Gastroesophageal sphincter (tissue), 4 donors: ENCODE measurements around the gene CDH1. TPM values are rescaled to one million over a fixed set of nuclear protein-coding genes. Genes with fewer than 3 reads are reported as not detected.

ENCODE experiments used
- ATAC-seq: fragments of 150-250 bp; one replicate; pipeline ENCODE4 v1.9.1; 2016; ENCODE audit warnings: mild to moderate bottlenecking, moderate library complexity
- H3K27ac ChIP-seq, 4 donors: fragments of 200-600 bp; sonication (generic) in 3 of 4; 1 replicate in 3 of 4; 2 replicates in 1 of 4; pipeline ENCODE4 v1.5.1; 2016 to 2019
- H3K27me3 ChIP-seq: fragments of 200-600 bp; sonication (generic); one replicate; pipeline ENCODE4 v1.5.1; 2019
- H3K36me3 ChIP-seq, 2 donors: fragments of 200-600 bp; sonication (generic); one replicate each; pipeline ENCODE4 v1.5.1; 2019; ENCODE audit warnings: control low read depth in 1 of 2
- H3K4me1 ChIP-seq, 3 donors: fragments of 200-600 bp; sonication (generic); 1 replicate in 2 of 3; 2 replicates in 1 of 3; pipeline ENCODE4 v1.5.1; 2016 to 2019; ENCODE audit warnings: control low read depth in 2 of 3
- H3K4me3 ChIP-seq, 2 donors: fragments of 200-600 bp; sonication (generic); one replicate each; pipeline ENCODE4 v1.5.1; 2019; ENCODE audit warnings: mild to moderate bottlenecking in 1 of 2, moderate library complexity in 1 of 2
- H3K9me3 ChIP-seq, 3 donors: fragments of 200-600 bp; sonication (generic); one replicate each; pipeline ENCODE4 v1.5.1; 2017 to 2019; ENCODE audit warnings: control low read depth in 2 of 3
- EP300 ChIP-seq: sonication (generic); formaldehyde crosslinking; IDR thresholded peaks from one replicate; pipeline ENCODE4 v1.6.1; 2017; ENCODE audit warnings: antibody characterized with exemption, mild to moderate bottlenecking
- POLR2A ChIP-seq, 2 donors: fragments of 450-650 bp; IDR thresholded peaks; one replicate each; pipeline ENCODE4 v1.6.1; 2017; ENCODE audit warnings: antibody characterized with exemption in 2 of 2, mild to moderate bottlenecking in 2 of 2, moderate library complexity in 1 of 2
- POLR2AphosphoS5 ChIP-seq: sonication (generic); formaldehyde crosslinking; IDR thresholded peaks from one replicate; pipeline ENCODE4 v1.6.1; 2017; ENCODE audit warnings: antibody characterized with exemption
- WGBS, 2 donors: methylation state at CpG; one replicate each; pipeline ENCODE4 v1.1.5; 2018; ENCODE audit warnings: low coverage in 1 of 2; 5-methylcytosine and 5-hydroxymethylcytosine counted together
- total RNA-seq, 4 donors: library from RNA; depleted of rRNA; stranded (reverse); fragments of >200 nt; gene quantifications; one replicate each; pipeline ENCODE4 v1.1.0, GENCODE V29; 2016
- TF ChIP-seq, protein P1 (sequence below), 4 experiments: fragments of 200-600 bp in 2 of 4; fragments of 450-650 bp in 2 of 4; sonication (generic) in 1 of 4; IDR thresholded peaks; one replicate each; pipeline ENCODE4 v1.5.1; 2017 to 2019; ENCODE audit warnings: antibody characterized with exemption in 4 of 4, mild to moderate bottlenecking in 2 of 4, moderate library complexity in 2 of 4

CDH1 gene
- total RNA-seq, 4 donors from 2014 or later, result 0.13 to 12.0 (median 1.2) TPM

GRCh38 chr16:68790944-68791343, 53.9 kb downstream of the CDH1 start:
- no peaks in the 10 kb centered on the region for H3K9me3 ChIP-seq
- ATAC-seq, result no peak
- no peaks in the 10 kb centered on the region for H3K27me3 ChIP-seq
- H3K4me3 ChIP-seq, result no peak overlapping the region
- 66 to 89% methylated on average over 4 of the region's 4 CpGs for WGBS, 2 donors
- no peaks in the 10 kb centered on the region for H3K4me1 ChIP-seq
- no peak overlapping the region for H3K27ac ChIP-seq
- no peaks in the 10 kb centered on the region for H3K36me3 ChIP-seq
- TF ChIP-seq EP300 (no peak), POLR2A (IDR thresholded peaks at IDR 0.05) (no peak), POLR2AphosphoS5 (no peak)
- TF ChIP-seq, protein P1, sequence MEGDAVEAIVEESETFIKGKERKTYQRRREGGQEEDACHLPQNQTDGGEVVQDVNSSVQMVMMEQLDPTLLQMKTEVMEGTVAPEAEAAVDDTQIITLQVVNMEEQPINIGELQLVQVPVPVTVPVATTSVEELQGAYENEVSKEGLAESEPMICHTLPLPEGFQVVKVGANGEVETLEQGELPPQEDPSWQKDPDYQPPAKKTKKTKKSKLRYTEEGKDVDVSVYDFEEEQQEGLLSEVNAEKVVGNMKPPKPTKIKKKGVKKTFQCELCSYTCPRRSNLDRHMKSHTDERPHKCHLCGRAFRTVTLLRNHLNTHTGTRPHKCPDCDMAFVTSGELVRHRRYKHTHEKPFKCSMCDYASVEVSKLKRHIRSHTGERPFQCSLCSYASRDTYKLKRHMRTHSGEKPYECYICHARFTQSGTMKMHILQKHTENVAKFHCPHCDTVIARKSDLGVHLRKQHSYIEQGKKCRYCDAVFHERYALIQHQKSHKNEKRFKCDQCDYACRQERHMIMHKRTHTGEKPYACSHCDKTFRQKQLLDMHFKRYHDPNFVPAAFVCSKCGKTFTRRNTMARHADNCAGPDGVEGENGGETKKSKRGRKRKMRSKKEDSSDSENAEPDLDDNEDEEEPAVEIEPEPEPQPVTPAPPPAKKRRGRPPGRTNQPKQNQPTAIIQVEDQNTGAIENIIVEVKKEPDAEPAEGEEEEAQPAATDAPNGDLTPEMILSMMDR (IDR thresholded peaks at IDR 0.05), result no peak

DNA sequence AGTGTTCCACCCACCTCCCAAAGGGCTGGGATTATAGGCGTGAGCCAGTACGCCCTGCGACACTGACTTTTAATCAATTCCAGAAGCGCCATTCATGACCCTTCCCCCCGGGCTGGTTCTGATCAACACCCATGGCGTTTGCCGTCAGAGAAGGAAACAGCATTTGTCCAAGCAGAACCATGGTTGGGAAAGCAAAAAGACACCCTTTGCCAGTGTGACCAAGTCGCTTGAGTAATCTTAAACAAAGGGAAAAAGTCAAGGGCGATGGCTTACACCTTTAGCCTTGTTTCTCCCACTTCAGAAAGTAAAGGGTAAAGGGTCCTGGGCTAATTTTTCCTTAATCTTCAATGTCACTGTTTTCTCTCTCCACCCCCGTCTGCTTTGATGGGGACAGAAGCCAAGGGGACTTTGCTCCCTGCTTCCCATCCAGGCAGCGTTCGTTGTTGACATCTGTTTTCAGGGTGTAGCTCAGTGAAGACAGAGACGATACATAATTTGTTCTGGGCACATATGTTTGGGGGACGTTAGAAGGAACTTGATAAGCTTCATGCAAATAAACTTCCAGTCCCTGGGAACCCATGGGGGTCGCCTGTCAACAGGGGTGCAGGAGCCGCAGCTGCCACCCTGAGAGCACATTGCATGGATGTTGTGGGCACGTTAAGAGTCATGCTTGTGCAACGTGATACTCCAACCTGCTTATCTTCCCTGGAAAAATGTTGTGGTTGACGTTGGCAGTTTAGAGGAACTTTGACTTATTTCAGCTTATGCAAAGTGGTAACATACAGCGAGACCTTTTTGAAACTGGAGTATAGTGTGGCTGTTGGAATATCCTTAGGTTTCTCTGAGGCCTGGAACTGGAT, 55.6 kb downstream of the CDH1 start:
- Histone ChIP-seq H3K4me1 (no peaks in the 10 kb centered on the region), H3K27ac (no peak overlapping the region), H3K4me3 (no peak overlapping the region), H3K9me3 (no peaks in the 10 kb centered on the region), H3K36me3 (no peaks in the 10 kb centered on the region), H3K27me3 (no peaks in the 10 kb centered on the region)
- 53 to 84% methylated on average over 5 to 10 of the region's 20 CpGs for WGBS, 2 donors
- no peak for ATAC-seq
- no peak for TF ChIP-seq POLR2AphosphoS5
- TF ChIP-seq, protein P1 (IDR thresholded peaks at IDR 0.05), result no peak
- no peak for TF ChIP-seq POLR2A (IDR thresholded peaks at IDR 0.05)
- TF ChIP-seq EP300, result no peak

- no peak for ATAC-seq
- Histone ChIP-seq H3K36me3 (no peaks in the 10 kb centered on the region), H3K27ac (no peak overlapping the region), H3K4me1 (no peaks in the 10 kb centered on the region), H3K27me3 (no peaks in the 10 kb centered on the region), H3K4me3 (no peak overlapping the region), H3K9me3 (no peaks in the 10 kb centered on the region)
- 70 to 90% methylated on average over 2 of the region's 8 CpGs for WGBS, 2 donors
- no peak for TF ChIP-seq POLR2A (IDR thresholded peaks at IDR 0.05)
- TF ChIP-seq, protein P1 (IDR thresholded peaks at IDR 0.05), result no peak
- no peak for TF ChIP-seq POLR2AphosphoS5
- TF ChIP-seq EP300, result no peak
These were observed 56.3 kb downstream of the CDH1 start for GRCh38 chr16:68793401-68793857.

- Histone ChIP-seq H3K36me3 (no peaks in the 10 kb centered on the region), H3K27me3 (no peaks in the 10 kb centered on the region), H3K27ac (no peak overlapping the region), H3K9me3 (no peaks in the 10 kb centered on the region), H3K4me3 (no peak overlapping the region), H3K4me1 (peaks cover 0 to 6% (median 0%) of the 10 kb centered on the region in 3 donors)
- WGBS, 2 donors, result 83 to 100% methylated on average over 1 of the region's 2 CpGs
- TF ChIP-seq EP300 (no peak), POLR2A (IDR thresholded peaks at IDR 0.05) (no peak), POLR2AphosphoS5 (no peak)
- TF ChIP-seq, protein P1 (IDR thresholded peaks at IDR 0.05), result no peak
- ATAC-seq, result no peak
These were observed 61.3 kb downstream of the CDH1 start for GRCh38 chr16:68798398-68798797.
